HCT116 (cell line): ENCODE results near the gene MOV10.

Source experiments
- CBX3 ChIP-seq: IDR thresholded peaks from 2 replicates; pipeline ENCODE4 v1.6.1; 2012; ENCODE audit warnings: low read depth
- CEBPB ChIP-seq: IDR thresholded peaks from 2 replicates; pipeline ENCODE4 v1.6.1; 2012; ENCODE audit warnings: low read depth
- CTCF ChIP-seq, 3 experiments: fragments of 200-600 bp in 1 of 3; sonication (generic) in 1 of 3; IDR thresholded peaks in 2 of 3; conservative IDR thresholded peaks in 1 of 3; 2 replicates each; pipeline ENCODE4 v1.5.1; 2012 to 2017; ENCODE audit warnings: low read depth in 2 of 3, low read length in 2 of 3, antibody characterized with exemption in 1 of 3, borderline replicate concordance in 1 of 3, control low read depth in 1 of 3, mild to moderate bottlenecking in 1 of 3, mixed read lengths in 1 of 3, mixed run types in 1 of 3, moderate library complexity in 1 of 3; ENCODE audit not compliant: insufficient read depth in 1 of 3
- EZH2 ChIP-seq: fragments of 200-600 bp; sonication (generic); IDR thresholded peaks from 2 replicates; pipeline ENCODE4 v1.6.1; 2017; ENCODE audit warnings: antibody characterized with exemption, mixed run types
- MAX ChIP-seq: IDR thresholded peaks from 2 replicates; pipeline ENCODE4 v1.6.1; 2012
- POLR2A ChIP-seq: IDR thresholded peaks from 2 replicates; pipeline ENCODE4 v1.7.0; 2011; ENCODE audit warnings: borderline replicate concordance; ENCODE audit not compliant: insufficient read depth, insufficient read length; ENCODE audit errors: extremely low read depth
- POLR2AphosphoS5 ChIP-seq: IDR thresholded peaks from 2 replicates; pipeline ENCODE4 v1.6.1; 2011; ENCODE audit warnings: mild to moderate bottlenecking, low read depth, low read length, moderate library complexity
- RAD21 ChIP-seq: IDR thresholded peaks from 2 replicates; pipeline ENCODE4 v1.6.1; 2012; ENCODE audit warnings: low read depth, mild to moderate bottlenecking
- REST ChIP-seq: IDR thresholded peaks from 2 replicates; pipeline ENCODE4 v1.6.1; 2012; ENCODE audit warnings: low read depth
- SP1 ChIP-seq: IDR thresholded peaks from 2 replicates; pipeline ENCODE4 v1.6.1; 2012; ENCODE audit warnings: low read depth
- TCF7L2 ChIP-seq: IDR thresholded peaks from 2 replicates; pipeline ENCODE4 v1.7.0; 2011; ENCODE audit warnings: borderline replicate concordance, inconsistent platforms; ENCODE audit not compliant: insufficient read depth, insufficient read length; ENCODE audit errors: extremely low read depth
- YY1 ChIP-seq: IDR thresholded peaks from 2 replicates; pipeline ENCODE4 v1.6.1; 2011; ENCODE audit warnings: low read length, low read depth, moderate library complexity, mild to moderate bottlenecking; ENCODE audit not compliant: insufficient replicate concordance; ENCODE audit errors: extremely low read depth
- ZBTB33 ChIP-seq: IDR thresholded peaks from 2 replicates; pipeline ENCODE4 v1.6.1; 2011; ENCODE audit warnings: mild to moderate bottlenecking, low read length, moderate library complexity; ENCODE audit not compliant: insufficient replicate concordance; ENCODE audit errors: extremely low read depth
- ZNF274 ChIP-seq: fragments of 200-500 bp; sonication (Bioruptor generic); IDR thresholded peaks from 2 replicates; pipeline ENCODE4 v1.6.1; 2014; ENCODE audit warnings: mild to moderate bottlenecking, low read depth, low read length, inconsistent platforms

- TF ChIP-seq MAX (peak; percentile 27; the same call in 1 of the 2 replicates), POLR2AphosphoS5 (0 out of 2 replicates have a peak, but pooled peaks have one; percentile 15), EZH2 (no peak), REST (no peak), POLR2A (no peak), CTCF (IDR thresholded peaks at IDR 0.05 in 2 of 3, conservative IDR thresholded peaks at IDR 0.05 in 1 of 3; ENCODE audit: borderline replicate concordance in 1 of 3, insufficient read depth in 1 of 3, low read depth in 2 of 3, low read length in 2 of 3) (peak; percentile 77 to 91 (median 84)), SP1 (no peak), TCF7L2 (no peak), YY1 (peak; percentile 72), CBX3 (no peak), RAD21 (peak; percentile 77), CEBPB (no peak), ZBTB33 (peak; percentile 38), ZNF274 (no peak)
Observed at GRCh38 chr1:112718691-112719418, 44.4 kb downstream of the MOV10 start.
